GM12801 (cell line): ENCODE data around the gene LAMTOR1.

ENCODE experiments used
- CTCF ChIP-seq: IDR thresholded peaks from one replicate; pipeline ENCODE4 v1.5.1; 2011; ENCODE audit warnings: control low read depth; ENCODE audit not compliant: insufficient read length; ENCODE audit errors: extremely low read depth

LAMTOR1 gene

DNA sequence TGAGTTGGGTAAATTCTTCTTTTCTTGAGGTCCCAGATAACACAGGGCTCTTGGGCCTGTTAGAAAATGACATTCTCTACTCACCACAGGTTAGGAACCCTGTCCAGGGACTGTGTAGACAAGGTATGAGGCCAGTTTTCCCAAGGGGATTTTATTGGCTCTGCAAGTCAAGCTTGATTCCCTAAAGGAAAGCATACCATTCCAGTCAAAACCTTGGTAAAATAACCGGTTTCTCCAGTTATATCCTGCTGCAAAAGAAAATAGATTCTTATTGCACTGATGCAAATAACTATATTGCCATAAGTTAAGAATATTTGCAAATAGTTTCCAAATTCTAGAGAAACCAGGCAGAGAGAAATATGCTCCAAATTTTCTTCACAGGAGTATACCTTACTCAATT, 22.9 kb upstream of the LAMTOR1 start:
- no peak for TF ChIP-seq CTCF

- TF ChIP-seq CTCF: no peak
These were observed 20.9 kb upstream of the LAMTOR1 start for GRCh38 chr11:72124046-72124445.

GRCh38 chr11:72123117-72123653, 20.1 kb upstream of the LAMTOR1 start:
- no peak for TF ChIP-seq CTCF

- TF ChIP-seq CTCF: no peak
These were observed 19.5 kb upstream of the LAMTOR1 start for GRCh38 chr11:72122607-72123006.

- TF ChIP-seq CTCF: no peak
These were observed 17.8 kb upstream of the LAMTOR1 start for GRCh38 chr11:72120930-72121329.

- no peak for TF ChIP-seq CTCF
These were observed 16.1 kb upstream of the LAMTOR1 start for GRCh38 chr11:72119198-72119597.

DNA sequence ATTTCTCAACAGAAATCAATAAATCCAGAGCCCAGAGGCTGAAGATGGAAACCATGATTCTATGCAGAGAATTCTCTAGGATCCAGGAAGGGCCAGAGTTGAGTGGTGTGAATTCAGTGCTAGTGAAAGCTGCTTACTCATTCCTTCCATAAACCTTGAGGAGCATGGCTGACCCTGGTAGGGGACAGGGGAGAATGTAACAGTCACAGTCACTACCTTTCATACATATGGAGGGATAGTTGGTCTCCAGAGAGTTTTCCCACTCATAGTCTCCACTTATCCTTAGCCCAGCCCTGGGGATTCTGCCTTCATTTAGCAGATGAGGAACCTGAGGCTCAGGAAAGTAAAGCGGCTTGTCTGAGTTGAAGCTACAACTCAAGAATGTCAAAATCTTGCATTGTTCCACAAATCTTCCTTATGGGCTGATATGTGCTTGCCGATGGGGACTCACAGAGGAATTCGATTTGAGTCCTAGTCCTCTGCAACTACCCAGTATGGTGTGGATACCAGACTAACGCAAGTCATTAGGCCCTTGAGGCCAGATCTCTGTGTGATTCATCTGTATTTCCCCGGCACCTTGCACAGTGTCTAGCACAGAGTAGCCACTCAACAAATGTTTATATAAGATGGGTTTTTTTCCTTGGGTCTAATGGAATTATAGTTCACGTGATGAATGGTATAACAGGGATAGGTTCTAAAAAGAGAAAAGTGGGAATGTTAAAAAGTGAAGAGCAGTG, 13.1 kb upstream of the LAMTOR1 start:
- TF ChIP-seq CTCF: no peak
